HCT116 (cell line): Measurements from ENCODE around the gene FAR1. TPM values are rescaled to one million over a fixed set of nuclear protein-coding genes. Genes with fewer than 3 reads are reported as not detected.

Experiments used
- ATAC-seq: fragments of 200-7000 bp; cut with Tn5 transposase; 2 replicates; pipeline ENCODE4 v1.9.1; 2020; ENCODE audit warnings: mild to moderate bottlenecking, moderate library complexity
- BruUV-seq: library from RNA; stranded (reverse); fragments of 400-500 nt; replicated peaks from 2 replicates; lab custom pipeline; 2021; lab: Mats Ljungman, UMichigan
- CTCF ChIA-PET: fragments of 300-600 bp; sonication (Branson Sonifier 250); formaldehyde crosslinking; loops from one replicate; lab custom pipeline; 2021; ENCODE audit warnings: antibody characterized with exemption; lab: Charles Lee
- POLR2A ChIA-PET: fragments of 300-600, 350-600 bp; sonication (Branson Sonifier 250); formaldehyde crosslinking; loops from one replicate; lab custom pipeline; 2021; ENCODE audit warnings: antibody characterized with exemption; lab: Charles Lee
- RAD21 ChIA-PET, 2 experiments: fragments of 300-600 bp; sonication (Branson Sonifier 250); formaldehyde crosslinking; loops; one replicate each; lab custom pipeline; 2023; ENCODE audit warnings: low total read pairs in 2 of 2; ENCODE audit not compliant: uncharacterized antibody in 2 of 2, unreplicated experiment in 2 of 2, low non-redundant PET in 1 of 2; lab: Charles Lee
- DNase-seq: peaks from one replicate; pipeline ENCODE4 v3.0.0-alpha.2; 2010; ENCODE audit warnings: low read depth, low spot score
- H2AFZ ChIP-seq: fragments of 200-600 bp; shearing (Covaris generic), sonication (generic); 2 replicates; pipeline ENCODE4 v1.6.1; 2017; ENCODE audit warnings: low read depth, mixed run types, mixed read lengths, antibody characterized with exemption, low read length; ENCODE audit not compliant: poor library complexity, severe bottlenecking
- H3K27ac ChIP-seq: 2 replicates; pipeline ENCODE4 v1.5.1; 2012; ENCODE audit warnings: low read depth, low read length
- H3K27me3 ChIP-seq: fragments of 200-600 bp; sonication (generic); 2 replicates; pipeline ENCODE4 v1.6.1; 2016; ENCODE audit warnings: mixed run types, low read length, mixed read lengths; ENCODE audit not compliant: insufficient read depth
- H3K36me3 ChIP-seq, 2 experiments: fragments of 200-500 bp in 1 of 2; fragments of 200-600 bp in 1 of 2; sonication (Bioruptor generic) in 1 of 2; sonication (generic) in 1 of 2; 2 replicates each; pipeline versions ENCODE4 v1.5.1 to v1.6.1; 2014 to 2016; ENCODE audit warnings: low read length in 2 of 2, inconsistent platforms in 1 of 2, mixed read lengths in 1 of 2, mixed run types in 1 of 2; ENCODE audit not compliant: insufficient read depth in 2 of 2, control insufficient read depth in 1 of 2
- H3K4me1 ChIP-seq, 2 experiments: fragments of 200-600 bp in 1 of 2; sonication (generic) in 1 of 2; 2 replicates each; pipeline versions ENCODE4 v1.5.1 to v1.6.1; 2012 to 2017; ENCODE audit warnings: low read length in 2 of 2, inconsistent platforms in 1 of 2, mild to moderate bottlenecking in 1 of 2, mixed read lengths in 1 of 2, mixed run types in 1 of 2, moderate library complexity in 1 of 2; ENCODE audit not compliant: insufficient read depth in 2 of 2, control insufficient read depth in 1 of 2
- H3K4me2 ChIP-seq: fragments of 200-600 bp; sonication (generic); 2 replicates; pipeline ENCODE4 v1.6.1; 2017; ENCODE audit warnings: mixed run types, low read length, mixed read lengths
- H3K4me3 ChIP-seq, 2 experiments: fragments of 200-600 bp in 1 of 2; sonication (generic) in 1 of 2; replicated peaks in 1 of 2; 2 replicates each; pipeline ENCODE4 v1.5.1; 2011 to 2016; ENCODE audit warnings: low read length in 2 of 2, control low read depth in 1 of 2, low read depth in 1 of 2, mild to moderate bottlenecking in 1 of 2, mixed read lengths in 1 of 2, mixed run types in 1 of 2
- H3K79me2 ChIP-seq: fragments of 200-600 bp; sonication (generic); 2 replicates; pipeline ENCODE4 v1.6.1; 2017; ENCODE audit warnings: mild to moderate bottlenecking, mixed run types, low read length, moderate library complexity, mixed read lengths; ENCODE audit not compliant: insufficient read depth
- H3K9ac ChIP-seq: fragments of 200-600 bp; sonication (generic); 2 replicates; pipeline ENCODE4 v1.6.1; 2016; ENCODE audit warnings: low read length, mixed read lengths
- H3K9me2 ChIP-seq: fragments of 200-600 bp; sonication (generic), shearing (Covaris generic); 2 replicates; pipeline ENCODE4 v1.6.1; 2017; ENCODE audit warnings: mixed run types, mild to moderate bottlenecking, moderate library complexity; ENCODE audit not compliant: insufficient read depth
- H3K9me3 ChIP-seq, 2 experiments: fragments of 200-500 bp in 1 of 2; fragments of 200-600 bp in 1 of 2; sonication (Bioruptor generic) in 1 of 2; sonication (generic) in 1 of 2; 2 replicates each; pipeline ENCODE4 v1.6.1; 2014 to 2017; ENCODE audit warnings: low read length in 2 of 2, mixed read lengths in 2 of 2, inconsistent platforms in 1 of 2, low read depth in 1 of 2, mild to moderate bottlenecking in 1 of 2, mixed run types in 1 of 2, moderate library complexity in 1 of 2; ENCODE audit not compliant: control insufficient read depth in 1 of 2, insufficient read depth in 1 of 2
- H4K20me1 ChIP-seq: fragments of 200-600 bp; sonication (generic), shearing (Covaris generic); 2 replicates; pipeline ENCODE4 v1.6.1; 2017; ENCODE audit warnings: mixed run types, mild to moderate bottlenecking, moderate library complexity; ENCODE audit not compliant: insufficient read depth
- CEBPB ChIP-seq: IDR thresholded peaks from 2 replicates; pipeline ENCODE4 v1.6.1; 2012; ENCODE audit warnings: low read depth
- EGR1 ChIP-seq: IDR thresholded peaks from 2 replicates; pipeline ENCODE4 v1.6.1; 2012; ENCODE audit warnings: low read depth
- ELF1 ChIP-seq: IDR thresholded peaks from 2 replicates; pipeline ENCODE4 v1.6.1; 2012; ENCODE audit warnings: low read depth, borderline replicate concordance
- FOSL1 ChIP-seq: IDR thresholded peaks from 2 replicates; pipeline ENCODE4 v1.6.1; 2012; ENCODE audit warnings: low read depth
- JUND ChIP-seq: IDR thresholded peaks from 2 replicates; pipeline ENCODE4 v1.6.1; 2012
- MAX ChIP-seq: IDR thresholded peaks from 2 replicates; pipeline ENCODE4 v1.6.1; 2012
- RAD21 ChIP-seq: IDR thresholded peaks from 2 replicates; pipeline ENCODE4 v1.6.1; 2012; ENCODE audit warnings: low read depth, mild to moderate bottlenecking
- SP1 ChIP-seq: IDR thresholded peaks from 2 replicates; pipeline ENCODE4 v1.6.1; 2012; ENCODE audit warnings: low read depth
- SRF ChIP-seq: IDR thresholded peaks from 2 replicates; pipeline ENCODE4 v1.6.1; 2012; ENCODE audit warnings: low read depth
- YY1 ChIP-seq: IDR thresholded peaks from 2 replicates; pipeline ENCODE4 v1.6.1; 2011; ENCODE audit warnings: low read length, low read depth, moderate library complexity, mild to moderate bottlenecking; ENCODE audit not compliant: insufficient replicate concordance; ENCODE audit errors: extremely low read depth
- ZFX ChIP-seq: fragments of 450-650 bp; IDR thresholded peaks from 2 replicates; pipeline ENCODE4 v1.6.1; 2017
- intact Hi-C: fragments of 100-400 bp; cut with micrococcal nuclease; formaldehyde crosslinking; loops from 2 replicates; pipeline ENCODE4 v1.10.0; 2022
- total RNA-seq: library from RNA; stranded (reverse); gene quantifications from one replicate; pipeline ENCODE4 v1.2.1, GENCODE V29; 2021; ENCODE audit not compliant: unreplicated experiment
- TF ChIP-seq, protein P1 (sequence below): IDR thresholded peaks from 2 replicates; pipeline ENCODE4 v1.6.1; 2012; ENCODE audit warnings: low read depth

Gene FAR1
- total RNA-seq, 1 experiment from 2014 or later = 74.3 TPM

- ChIA-PET RAD21 (no interaction called here), CTCF (no interaction called here), POLR2A (no interaction called here)
- no peak overlapping the region for H2AFZ ChIP-seq
- no peaks in the 10 kb centered on the region for H3K79me2 ChIP-seq
- no peak for DNase-seq
- no peaks in the 10 kb centered on the region for H3K9me3 ChIP-seq
- intact Hi-C loops = no loop called here
- no peak overlapping the region for H3K4me3 ChIP-seq
- 0 out of 2 replicates have a peak, but pooled peaks cover 1% of the 10 kb centered on the region for H3K9me2 ChIP-seq
- TF ChIP-seq, protein P1, sequence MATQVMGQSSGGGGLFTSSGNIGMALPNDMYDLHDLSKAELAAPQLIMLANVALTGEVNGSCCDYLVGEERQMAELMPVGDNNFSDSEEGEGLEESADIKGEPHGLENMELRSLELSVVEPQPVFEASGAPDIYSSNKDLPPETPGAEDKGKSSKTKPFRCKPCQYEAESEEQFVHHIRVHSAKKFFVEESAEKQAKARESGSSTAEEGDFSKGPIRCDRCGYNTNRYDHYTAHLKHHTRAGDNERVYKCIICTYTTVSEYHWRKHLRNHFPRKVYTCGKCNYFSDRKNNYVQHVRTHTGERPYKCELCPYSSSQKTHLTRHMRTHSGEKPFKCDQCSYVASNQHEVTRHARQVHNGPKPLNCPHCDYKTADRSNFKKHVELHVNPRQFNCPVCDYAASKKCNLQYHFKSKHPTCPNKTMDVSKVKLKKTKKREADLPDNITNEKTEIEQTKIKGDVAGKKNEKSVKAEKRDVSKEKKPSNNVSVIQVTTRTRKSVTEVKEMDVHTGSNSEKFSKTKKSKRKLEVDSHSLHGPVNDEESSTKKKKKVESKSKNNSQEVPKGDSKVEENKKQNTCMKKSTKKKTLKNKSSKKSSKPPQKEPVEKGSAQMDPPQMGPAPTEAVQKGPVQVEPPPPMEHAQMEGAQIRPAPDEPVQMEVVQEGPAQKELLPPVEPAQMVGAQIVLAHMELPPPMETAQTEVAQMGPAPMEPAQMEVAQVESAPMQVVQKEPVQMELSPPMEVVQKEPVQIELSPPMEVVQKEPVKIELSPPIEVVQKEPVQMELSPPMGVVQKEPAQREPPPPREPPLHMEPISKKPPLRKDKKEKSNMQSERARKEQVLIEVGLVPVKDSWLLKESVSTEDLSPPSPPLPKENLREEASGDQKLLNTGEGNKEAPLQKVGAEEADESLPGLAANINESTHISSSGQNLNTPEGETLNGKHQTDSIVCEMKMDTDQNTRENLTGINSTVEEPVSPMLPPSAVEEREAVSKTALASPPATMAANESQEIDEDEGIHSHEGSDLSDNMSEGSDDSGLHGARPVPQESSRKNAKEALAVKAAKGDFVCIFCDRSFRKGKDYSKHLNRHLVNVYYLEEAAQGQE = no peak
- no peak for TF ChIP-seq RAD21
- no peak for TF ChIP-seq ZFX
- TF ChIP-seq YY1 = no peak
- TF ChIP-seq ELF1 = no peak
- 0 out of 2 replicates have a peak, but pooled peaks have one; percentile 8 for TF ChIP-seq FOSL1
- no peak for TF ChIP-seq CEBPB
- no peak for TF ChIP-seq EGR1
- 0 out of 2 replicates have a peak, but pooled peaks have one; percentile 7 for TF ChIP-seq JUND
- TF ChIP-seq SRF = no peak
- no peak for TF ChIP-seq SP1
- TF ChIP-seq MAX = no peak
- BruUV-seq = no TSS peak
- H3K9ac ChIP-seq = no peak overlapping the region
- H3K27me3 ChIP-seq = no peaks in the 10 kb centered on the region
- H3K4me2 ChIP-seq = no peak overlapping the region
- H3K4me1 ChIP-seq = no peaks in the 10 kb centered on the region
- no peaks in the 10 kb centered on the region for H4K20me1 ChIP-seq
- no peak for ATAC-seq
- no peaks in the 10 kb centered on the region for H3K36me3 ChIP-seq
- H3K27ac ChIP-seq = no peak overlapping the region
Observed at GRCh38 chr11:13644997-13645687, 23.3 kb upstream of the FAR1 start.
